GM12864 (cell line): ENCODE measurements around the gene NNT.
"Not testable (repeated sequence)": the region's sequence is repeated elsewhere in the genome, so short reads cannot be mapped to it uniquely, and the experiment has no call there.

Experiments
- DNase-seq: peaks from one replicate; pipeline ENCODE4 v3.0.0-alpha.2; 2011; ENCODE audit warnings: low read depth
- H3K4me3 ChIP-seq: 2 replicates; pipeline ENCODE4 v1.5.1; 2011; ENCODE audit warnings: mild to moderate bottlenecking, low read depth, low read length, control low read depth
- TF ChIP-seq, protein P1 (sequence below): IDR thresholded peaks from 2 replicates; pipeline ENCODE4 v1.5.1; 2011; ENCODE audit warnings: low read depth, mild to moderate bottlenecking, moderate library complexity, low read length, control low read depth, inconsistent platforms; ENCODE audit errors: missing control alignments

Gene NNT

DNA sequence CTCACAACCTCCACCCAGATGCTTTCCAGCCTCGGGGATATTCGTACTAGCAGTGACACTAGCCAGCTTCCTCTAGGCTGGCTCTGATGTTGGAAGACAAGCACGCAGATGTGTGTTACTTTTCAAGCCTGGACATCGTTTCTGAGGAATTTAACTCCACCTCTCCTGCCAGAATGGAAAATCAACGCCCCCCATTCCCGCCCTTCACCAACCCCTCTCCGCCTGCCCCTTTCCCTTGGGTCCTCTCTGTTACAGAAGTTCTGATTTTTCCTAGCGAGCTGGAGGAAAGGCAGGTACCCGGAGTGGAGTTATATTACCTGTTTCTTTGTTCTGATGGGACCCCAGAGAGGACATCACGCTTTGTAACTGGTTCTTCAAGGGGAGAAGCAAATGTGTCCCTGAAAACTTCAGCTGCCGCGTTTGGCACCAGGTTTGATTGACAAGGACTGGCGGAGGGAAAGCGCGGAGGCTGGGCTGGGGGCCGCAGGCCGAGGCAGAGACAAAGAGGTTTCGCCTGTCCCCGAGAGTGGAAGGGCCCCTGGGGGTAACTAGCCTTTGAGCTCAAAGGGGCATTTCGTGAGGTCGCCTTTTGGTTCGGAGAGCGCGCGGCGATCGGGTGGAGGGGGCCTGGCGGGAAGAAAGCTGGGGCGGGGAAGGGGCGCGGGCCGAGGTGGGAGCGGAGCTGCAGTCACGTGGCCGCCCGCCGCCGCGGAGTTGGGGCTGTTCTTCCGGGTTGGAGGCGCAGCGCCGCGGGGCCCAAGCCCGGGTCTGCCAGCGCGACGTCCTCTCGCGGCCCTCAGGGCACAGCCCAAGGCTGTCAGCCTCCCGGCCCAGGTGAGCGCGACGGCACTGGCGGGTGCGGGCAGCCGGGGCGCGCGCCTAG, at the start of gene NNT:
Gene NNT, plus strand, starts transcription at position 720 of the 883 bp plus-strand sequence. CDS start 6,016 bp downstream, outside the sequence.
- TF ChIP-seq, protein P1, sequence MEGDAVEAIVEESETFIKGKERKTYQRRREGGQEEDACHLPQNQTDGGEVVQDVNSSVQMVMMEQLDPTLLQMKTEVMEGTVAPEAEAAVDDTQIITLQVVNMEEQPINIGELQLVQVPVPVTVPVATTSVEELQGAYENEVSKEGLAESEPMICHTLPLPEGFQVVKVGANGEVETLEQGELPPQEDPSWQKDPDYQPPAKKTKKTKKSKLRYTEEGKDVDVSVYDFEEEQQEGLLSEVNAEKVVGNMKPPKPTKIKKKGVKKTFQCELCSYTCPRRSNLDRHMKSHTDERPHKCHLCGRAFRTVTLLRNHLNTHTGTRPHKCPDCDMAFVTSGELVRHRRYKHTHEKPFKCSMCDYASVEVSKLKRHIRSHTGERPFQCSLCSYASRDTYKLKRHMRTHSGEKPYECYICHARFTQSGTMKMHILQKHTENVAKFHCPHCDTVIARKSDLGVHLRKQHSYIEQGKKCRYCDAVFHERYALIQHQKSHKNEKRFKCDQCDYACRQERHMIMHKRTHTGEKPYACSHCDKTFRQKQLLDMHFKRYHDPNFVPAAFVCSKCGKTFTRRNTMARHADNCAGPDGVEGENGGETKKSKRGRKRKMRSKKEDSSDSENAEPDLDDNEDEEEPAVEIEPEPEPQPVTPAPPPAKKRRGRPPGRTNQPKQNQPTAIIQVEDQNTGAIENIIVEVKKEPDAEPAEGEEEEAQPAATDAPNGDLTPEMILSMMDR = no peak
- peak within 1 kb of the TSS; percentile 97 for H3K4me3 ChIP-seq
- DNase-seq = peak; percentile 26

- no peak overlapping the region for H3K4me3 ChIP-seq
- DNase-seq = no peak
- TF ChIP-seq, protein P1 = no peak
These were observed 49.6 kb upstream of the NNT start for GRCh38 chr5:43553381-43553780.

GRCh38 chr5:43554497-43554896, 48.5 kb upstream of the NNT start:
- DNase-seq = no peak
- H3K4me3 ChIP-seq = no peak overlapping the region
- TF ChIP-seq, protein P1 = no peak

DNA sequence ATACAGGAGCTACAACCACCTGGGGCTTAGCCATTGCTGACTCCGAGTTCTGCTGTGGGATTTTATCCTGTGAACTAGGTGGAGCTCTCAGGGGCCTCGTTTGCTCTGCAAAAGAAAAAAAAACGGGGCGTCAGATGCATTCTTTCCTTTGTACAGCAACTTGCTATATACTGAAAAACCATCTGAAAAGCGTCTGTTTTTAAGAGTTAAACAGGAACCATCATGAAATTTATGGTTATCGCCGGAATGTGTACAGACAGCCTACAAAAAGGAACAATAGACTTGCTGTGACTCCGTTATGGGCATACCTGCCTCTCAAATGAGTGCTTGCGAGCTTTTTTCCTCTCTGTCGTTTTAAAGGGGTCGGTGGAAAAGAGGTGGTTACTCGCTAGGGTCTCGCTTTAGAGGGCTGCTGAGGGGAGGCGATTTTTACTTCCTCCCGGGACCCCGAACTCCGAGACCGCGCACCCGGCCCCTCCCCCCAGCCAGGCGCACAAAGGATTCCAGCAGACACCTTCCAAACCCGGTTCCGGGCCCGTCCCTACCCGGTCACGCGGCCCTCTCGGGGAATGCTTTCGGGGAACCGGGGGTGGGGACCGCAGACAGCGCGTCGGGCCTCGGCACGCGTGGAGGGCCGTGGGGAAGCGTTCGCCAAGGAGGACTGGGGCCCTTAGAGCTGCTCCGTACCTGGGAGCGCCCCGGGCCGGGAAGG, 46.9 kb upstream of the NNT start:
- TF ChIP-seq, protein P1 = no peak
- H3K4me3 ChIP-seq = peak overlapping the region; percentile 84
- no peak for DNase-seq

GRCh38 chr5:43556607-43556856, 46.4 kb upstream of the NNT start:
- H3K4me3 ChIP-seq = peak overlapping the region; percentile 84
- DNase-seq = not testable (repeated sequence)

DNA sequence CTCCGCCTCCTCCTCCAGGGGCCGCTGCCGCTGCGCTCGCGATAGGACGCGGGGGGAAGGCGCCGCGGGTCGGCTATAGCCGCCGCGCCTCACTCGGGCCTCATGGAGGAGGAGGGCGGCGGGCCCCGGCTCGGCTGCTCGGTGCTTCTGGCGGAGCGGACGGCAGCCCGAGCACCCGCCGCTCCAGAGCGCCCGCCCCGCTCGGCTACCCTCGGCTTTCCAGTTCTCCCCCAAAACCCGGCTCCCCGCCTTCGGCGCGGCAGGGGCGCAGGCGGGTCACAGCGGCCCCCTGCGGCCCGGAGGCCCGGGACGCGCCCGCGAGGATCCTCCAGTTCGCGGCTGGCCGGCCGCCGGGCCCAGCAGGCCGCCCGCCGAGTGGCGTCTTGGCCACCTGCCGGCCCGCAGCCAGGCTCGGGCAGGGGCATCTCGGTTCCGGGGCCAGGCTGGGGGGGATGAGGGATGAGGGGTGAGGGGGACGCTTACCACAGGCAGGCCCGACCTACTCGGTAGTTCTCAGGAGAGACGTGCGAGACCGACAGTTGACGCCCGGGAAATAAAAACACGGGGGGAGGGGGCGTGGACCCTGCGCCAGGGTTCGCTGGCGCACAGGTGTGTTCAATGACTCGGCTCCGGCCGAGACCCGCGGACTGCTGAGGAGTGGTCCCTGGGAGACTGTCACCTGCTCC, 46.0 kb upstream of the NNT start, which contains the start of gene PAIP1:
Gene PAIP1, minus strand, starts transcription at position 221 of the 686 bp plus-strand sequence. CDS start 231 bp downstream, outside the sequence.
- H3K4me3 ChIP-seq = peak within 1 kb of the TSS; percentile 84
- TF ChIP-seq, protein P1 = peak; percentile 51
- DNase-seq = peak; percentile 65

GRCh38 chr5:43560128-43560527, 42.9 kb upstream of the NNT start:
- TF ChIP-seq, protein P1 = no peak
- no peak overlapping the region for H3K4me3 ChIP-seq
- DNase-seq = no peak
